Measurements from ENCODE around the gene GPR101. TPM values are rescaled to one million over a fixed set of nuclear protein-coding genes. Genes with fewer than 3 reads are reported as not detected.
A peak's percentile ranks its signal among the peaks of the same experiment; 100 is the strongest.

GPR101 gene
- total RNA-seq, 1 experiment from 2014 or later = not detected

- Mint-ChIP-seq H3K4me1 (peaks cover 6 to 12% of the 10 kb centered on the region in 2 experiments), H3K27ac (no peak overlapping the region), H3K9me3 (peaks cover 57 to 60% of the 10 kb centered on the region in 2 experiments), H3K4me3 (no peak overlapping the region), H3K36me3 (ENCODE audit: insufficient read depth in 1 of 3, low read depth in 3 of 3) (peaks cover 0 to 4% (median 0%) of the 10 kb centered on the region in 3 experiments; a peak in 3 of 7 replicates), H3K27me3 (ENCODE audit: low read depth) (peaks cover 42% of the 10 kb centered on the region)
- Histone ChIP-seq H3K27me3 (ENCODE audit: insufficient read depth, low read length) (peaks cover 58% of the 10 kb centered on the region), H4K20me1 (ENCODE audit: control insufficient read depth, insufficient read depth, insufficient read length) (peaks cover 5% of the 10 kb centered on the region), H2AFZ (ENCODE audit: low read length) (no peak overlapping the region), H3K4ac (ENCODE audit: low read depth, low read length) (no peak overlapping the region), H3K4me2 (ENCODE audit: insufficient read depth, insufficient read length, low read length) (peak overlapping the region; percentile 97), H2AK5ac (ENCODE audit: insufficient read length, low read length) (no peak overlapping the region), H3K56ac (ENCODE audit: insufficient read length, low read depth, low read length) (no peak overlapping the region), H3T11ph (ENCODE audit: low read length) (no peak overlapping the region), H3K79me1 (ENCODE audit: insufficient read depth, low read depth, low read length, poor library complexity, severe bottlenecking) (no peaks in the 10 kb centered on the region), H3K14ac (ENCODE audit: insufficient read depth, low read length) (no peak overlapping the region), H3K23ac (ENCODE audit: insufficient read length, low read depth, low read length) (no peak overlapping the region), H3K18ac (ENCODE audit: insufficient read length, low read depth, low read length) (no peak overlapping the region), H3K79me2 (ENCODE audit: insufficient read depth, low read length) (no peaks in the 10 kb centered on the region), H2BK20ac (ENCODE audit: low read depth, low read length, poor library complexity, severe bottlenecking) (no peak overlapping the region), H2BK120ac (ENCODE audit: low read depth, low read length, poor library complexity, severe bottlenecking) (no peak overlapping the region), H3K23me2 (ENCODE audit: insufficient read length, low read depth, low read length, poor library complexity, severe bottlenecking) (peaks cover 10% of the 10 kb centered on the region), H4K8ac (replicated peaks; ENCODE audit: insufficient read length, low read depth, low read length) (no peak overlapping the region), H4K91ac (ENCODE audit: insufficient read length, low read depth, low read length) (no peak overlapping the region), H2BK15ac (ENCODE audit: low read depth, low read length) (no peak overlapping the region), H4K5ac (ENCODE audit: insufficient read length, low read depth, low read length) (no peak overlapping the region), H3K27ac (ENCODE audit: insufficient read length, low read depth, low read length) (no peak overlapping the region), H2BK12ac (ENCODE audit: insufficient read length, low read depth, low read length) (no peak overlapping the region), H3K9me3 (ENCODE audit: control insufficient read depth, low read depth, low read length) (peaks cover 34% of the 10 kb centered on the region), H3K4me1 (ENCODE audit: insufficient read depth, low read length) (no peaks in the 10 kb centered on the region), H3K9ac (ENCODE audit: extremely low read depth, insufficient read length, low read length) (no peak overlapping the region), H2BK5ac (ENCODE audit: insufficient read length, low read length) (no peak overlapping the region)
- no CpG with 5 or more reads among the region's 34 CpGs for WGBS (ENCODE audit: extremely low coverage, insufficient read length, low lambda C conversion rate)
- no peak for DNase-seq
- no peak for TF ChIP-seq CTCF (conservative IDR thresholded peaks at IDR 0.05)
Observed at GRCh38 chrX:137032841-137033773, 688 bp downstream of the GPR101 start.

All from H9 (cell line).